Hippocampal formation (tissue), 2 donors: ENCODE measurements around the gene PTPRE.
"Not testable (repeated sequence)": the region's sequence is repeated elsewhere in the genome, so short reads cannot be mapped to it uniquely, and the experiment has no call there.

Source experiments
- DNase-seq, 2 donors: peaks; one replicate each; lab custom pipeline; 2025; lab: John Stamatoyannopoulos, UW

PTPRE gene

GRCh38 chr10:127979045-127979444, 72.1 kb downstream of the PTPRE start:
- no peak for DNase-seq

- DNase-seq: no peak
These were observed 72.7 kb downstream of the PTPRE start for GRCh38 chr10:127979566-127979965.

GRCh38 chr10:127980898-127981297, 74.0 kb downstream of the PTPRE start:
- DNase-seq: no peak

- no peak for DNase-seq
These were observed 75.7 kb downstream of the PTPRE start for GRCh38 chr10:127982601-127983000.

- DNase-seq: no peak
These were observed 76.6 kb downstream of the PTPRE start for GRCh38 chr10:127983344-127984100.

GRCh38 chr10:127984945-127985344, 78.0 kb downstream of the PTPRE start:
- no peak for DNase-seq

GRCh38 chr10:127986531-127987466, 79.9 kb downstream of the PTPRE start:
- no peak for DNase-seq

- no peak for DNase-seq
These were observed 80.8 kb downstream of the PTPRE start for GRCh38 chr10:127987467-127988380.

GRCh38 chr10:127989481-127990012, 82.6 kb downstream of the PTPRE start:
- no peak for DNase-seq

GRCh38 chr10:127990132-127990788, 83.4 kb downstream of the PTPRE start:
- DNase-seq: not testable (repeated sequence)

GRCh38 chr10:127990846-127991542, 84.1 kb downstream of the PTPRE start:
- no peak for DNase-seq

GRCh38 chr10:127991543-127992255, 84.8 kb downstream of the PTPRE start:
- no peak for DNase-seq

- no peak for DNase-seq
These were observed 85.5 kb downstream of the PTPRE start for GRCh38 chr10:127992376-127992775.

GRCh38 chr10:127993056-127993690, 86.3 kb downstream of the PTPRE start:
- no peak for DNase-seq

GRCh38 chr10:127995939-127996338, 89.0 kb downstream of the PTPRE start:
- no peak for DNase-seq

- DNase-seq: no peak
These were observed 89.7 kb downstream of the PTPRE start for GRCh38 chr10:127996586-127996985.

GRCh38 chr10:127997271-127997670, 90.4 kb downstream of the PTPRE start:
- DNase-seq: no peak

- DNase-seq: no peak
These were observed 91.0 kb downstream of the PTPRE start for GRCh38 chr10:127997937-127998336.

GRCh38 chr10:127998501-127999144, 91.7 kb downstream of the PTPRE start:
- no peak for DNase-seq
